Measurements from ENCODE around the gene DOCK3.
"Not testable (repeated sequence)": the region's sequence is repeated elsewhere in the genome, so short reads cannot be mapped to it uniquely, and the experiment has no call there.

DOCK3 gene

GRCh38 chr3:50873376-50874157 lies 198.8 kb downstream of the DOCK3 start:
- no peak for DNase-seq (ENCODE audit: low read depth in 4 of 4, low spot score in 1 of 4)

GRCh38 chr3:50874876-50875275 lies 200.1 kb downstream of the DOCK3 start:
- not testable (repeated sequence) for DNase-seq (ENCODE audit: low read depth in 4 of 4, low spot score in 1 of 4)

- no peak for DNase-seq (ENCODE audit: low read depth in 4 of 4, low spot score in 1 of 4)
Measured at GRCh38 chr3:50876947-50877346, 202.2 kb downstream of the DOCK3 start.

GRCh38 chr3:50882733-50883132 lies 208.0 kb downstream of the DOCK3 start:
- DNase-seq (ENCODE audit: low read depth in 4 of 4, low spot score in 1 of 4): not testable (repeated sequence)

GRCh38 chr3:50883755-50884154 lies 209.0 kb downstream of the DOCK3 start:
- no peak for DNase-seq (ENCODE audit: low read depth in 4 of 4, low spot score in 1 of 4)

- no peak for DNase-seq (ENCODE audit: low read depth in 4 of 4, low spot score in 1 of 4)
Measured at GRCh38 chr3:50885070-50885850, 210.5 kb downstream of the DOCK3 start.

- DNase-seq (ENCODE audit: low read depth in 4 of 4, low spot score in 1 of 4): no peak
Measured at GRCh38 chr3:50890688-50891344, 216.1 kb downstream of the DOCK3 start.

GRCh38 chr3:50901097-50901496 lies 226.4 kb downstream of the DOCK3 start:
- DNase-seq (ENCODE audit: low read depth in 4 of 4, low spot score in 1 of 4): not testable (repeated sequence)

- DNase-seq (ENCODE audit: low read depth in 4 of 4, low spot score in 1 of 4): no peak
Measured at GRCh38 chr3:50912746-50913145, 238.0 kb downstream of the DOCK3 start.

- DNase-seq (ENCODE audit: low read depth in 4 of 4, low spot score in 1 of 4): no peak
Measured at GRCh38 chr3:50913260-50913659, 238.5 kb downstream of the DOCK3 start.

- DNase-seq (ENCODE audit: low read depth in 4 of 4, low spot score in 1 of 4): not testable (repeated sequence)
Measured at GRCh38 chr3:50922071-50922470, 247.3 kb downstream of the DOCK3 start.

- DNase-seq (ENCODE audit: low read depth in 4 of 4, low spot score in 1 of 4): no peak
Measured at GRCh38 chr3:50923955-50924354, 249.2 kb downstream of the DOCK3 start.

GRCh38 chr3:50924638-50925037 lies 249.9 kb downstream of the DOCK3 start:
- DNase-seq (ENCODE audit: low read depth in 4 of 4, low spot score in 1 of 4): no peak

GRCh38 chr3:50926868-50927267 lies 252.1 kb downstream of the DOCK3 start:
- DNase-seq (ENCODE audit: low read depth in 4 of 4, low spot score in 1 of 4): no peak

GRCh38 chr3:50930371-50931208 lies 255.9 kb downstream of the DOCK3 start:
- DNase-seq (ENCODE audit: low read depth in 4 of 4, low spot score in 1 of 4): no peak

- not testable (repeated sequence) for DNase-seq (ENCODE audit: low read depth in 4 of 4, low spot score in 1 of 4)
Measured at GRCh38 chr3:50932918-50933317, 258.2 kb downstream of the DOCK3 start.

- DNase-seq (ENCODE audit: low read depth in 4 of 4, low spot score in 1 of 4): no peak
Measured at GRCh38 chr3:50936389-50936788, 261.7 kb downstream of the DOCK3 start.

- DNase-seq (ENCODE audit: low read depth in 4 of 4, low spot score in 1 of 4): no peak
Measured at GRCh38 chr3:50947419-50947818, 272.7 kb downstream of the DOCK3 start.

- DNase-seq (ENCODE audit: low read depth in 4 of 4, low spot score in 1 of 4): no peak
Measured at GRCh38 chr3:50950591-50950990, 275.9 kb downstream of the DOCK3 start.

- DNase-seq (ENCODE audit: low read depth in 4 of 4, low spot score in 1 of 4): no peak
Measured at GRCh38 chr3:50953825-50954414, 279.2 kb downstream of the DOCK3 start.

- DNase-seq (ENCODE audit: low read depth in 4 of 4, low spot score in 1 of 4): no peak
Measured at GRCh38 chr3:50961386-50961785, 286.7 kb downstream of the DOCK3 start.
